Osteoblast (primary cell): Measurements from ENCODE around the gene SYT11. TPM values are rescaled to one million over a fixed set of nuclear protein-coding genes. Genes with fewer than 3 reads are reported as not detected.
"Not testable (repeated sequence)": the region's sequence is repeated elsewhere in the genome, so short reads cannot be mapped to it uniquely, and the experiment has no call there.

Source experiments
- DNase-seq: peaks from one replicate; pipeline ENCODE4 v3.0.0; 2011; ENCODE audit warnings: low spot score, mixed read lengths; ENCODE audit not compliant: insufficient read length; ENCODE audit errors: missing footprints
- H2AFZ ChIP-seq: 2 replicates; pipeline ENCODE4 v1.6.0; 2011; ENCODE audit warnings: mild to moderate bottlenecking, low read length
- H3K27ac ChIP-seq: 2 replicates; pipeline ENCODE4 v1.5.1; 2011; ENCODE audit warnings: mild to moderate bottlenecking, low read depth, low read length, moderate library complexity
- H3K27me3 ChIP-seq: 2 replicates; pipeline ENCODE4 v1.6.0; 2012; ENCODE audit warnings: mild to moderate bottlenecking, control low read depth, inconsistent platforms, low read length, moderate library complexity; ENCODE audit not compliant: insufficient read depth
- H3K36me3 ChIP-seq: 2 replicates; pipeline ENCODE4 v1.5.1; 2011; ENCODE audit warnings: mild to moderate bottlenecking, low read length, control low read depth, moderate library complexity; ENCODE audit not compliant: insufficient read depth
- H3K4me1 ChIP-seq: 2 replicates; pipeline ENCODE4 v1.5.1; 2011; ENCODE audit warnings: mild to moderate bottlenecking, low read length, control low read depth, moderate library complexity; ENCODE audit not compliant: insufficient read depth
- H3K4me2 ChIP-seq: 2 replicates; pipeline ENCODE4 v1.6.0; 2011; ENCODE audit warnings: mild to moderate bottlenecking, low read length; ENCODE audit not compliant: insufficient read depth
- H3K4me3 ChIP-seq: fragments of 200-600 bp; sonication (generic); 3 replicates; pipeline ENCODE4 v1.5.1; 2012; ENCODE audit warnings: mild to moderate bottlenecking, low read length, inconsistent platforms; ENCODE audit not compliant: insufficient read depth
- H3K79me2 ChIP-seq: 2 replicates; pipeline ENCODE4 v1.6.0; 2012; ENCODE audit warnings: mild to moderate bottlenecking, low read length, control low read depth, inconsistent platforms; ENCODE audit not compliant: insufficient read depth
- H3K9me3 ChIP-seq: 2 replicates; pipeline ENCODE4 v1.5.1; 2011; ENCODE audit warnings: low read depth, low read length, control low read depth
- H4K20me1 ChIP-seq: 2 replicates; pipeline ENCODE4 v1.6.0; 2012; ENCODE audit warnings: mild to moderate bottlenecking, low read length, control low read depth; ENCODE audit not compliant: insufficient read depth
- total RNA-seq: library from RNA; depleted of rRNA; stranded (reverse); fragments of >200 nt; gene quantifications from 2 replicates; pipeline ENCODE4 v1.2.3, GENCODE V29; 2012
- TF ChIP-seq, protein P1 (sequence below): IDR thresholded peaks from 2 replicates; pipeline ENCODE4 v1.5.1; 2011; ENCODE audit warnings: mild to moderate bottlenecking, low read depth, low read length, moderate library complexity; ENCODE audit errors: extremely low read depth

Gene SYT11
- total RNA-seq, 1 donor: 33.3 TPM

- Histone ChIP-seq H3K27me3 (no peaks in the 10 kb centered on the region), H3K4me2 (no peak overlapping the region), H3K27ac (no peak overlapping the region), H4K20me1 (peaks cover 24% of the 10 kb centered on the region), H3K79me2 (peaks cover 57% of the 10 kb centered on the region), H3K4me3 (no peak overlapping the region), H2AFZ (no peak overlapping the region), H3K9me3 (no peaks in the 10 kb centered on the region), H3K36me3 (peaks cover 94% of the 10 kb centered on the region), H3K4me1 (peaks cover 9% of the 10 kb centered on the region)
- no peak for DNase-seq
- TF ChIP-seq, protein P1, sequence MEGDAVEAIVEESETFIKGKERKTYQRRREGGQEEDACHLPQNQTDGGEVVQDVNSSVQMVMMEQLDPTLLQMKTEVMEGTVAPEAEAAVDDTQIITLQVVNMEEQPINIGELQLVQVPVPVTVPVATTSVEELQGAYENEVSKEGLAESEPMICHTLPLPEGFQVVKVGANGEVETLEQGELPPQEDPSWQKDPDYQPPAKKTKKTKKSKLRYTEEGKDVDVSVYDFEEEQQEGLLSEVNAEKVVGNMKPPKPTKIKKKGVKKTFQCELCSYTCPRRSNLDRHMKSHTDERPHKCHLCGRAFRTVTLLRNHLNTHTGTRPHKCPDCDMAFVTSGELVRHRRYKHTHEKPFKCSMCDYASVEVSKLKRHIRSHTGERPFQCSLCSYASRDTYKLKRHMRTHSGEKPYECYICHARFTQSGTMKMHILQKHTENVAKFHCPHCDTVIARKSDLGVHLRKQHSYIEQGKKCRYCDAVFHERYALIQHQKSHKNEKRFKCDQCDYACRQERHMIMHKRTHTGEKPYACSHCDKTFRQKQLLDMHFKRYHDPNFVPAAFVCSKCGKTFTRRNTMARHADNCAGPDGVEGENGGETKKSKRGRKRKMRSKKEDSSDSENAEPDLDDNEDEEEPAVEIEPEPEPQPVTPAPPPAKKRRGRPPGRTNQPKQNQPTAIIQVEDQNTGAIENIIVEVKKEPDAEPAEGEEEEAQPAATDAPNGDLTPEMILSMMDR: no peak
These were observed 66.1 kb downstream of the SYT11 start for GRCh38 chr1:155925506-155925905.

DNA sequence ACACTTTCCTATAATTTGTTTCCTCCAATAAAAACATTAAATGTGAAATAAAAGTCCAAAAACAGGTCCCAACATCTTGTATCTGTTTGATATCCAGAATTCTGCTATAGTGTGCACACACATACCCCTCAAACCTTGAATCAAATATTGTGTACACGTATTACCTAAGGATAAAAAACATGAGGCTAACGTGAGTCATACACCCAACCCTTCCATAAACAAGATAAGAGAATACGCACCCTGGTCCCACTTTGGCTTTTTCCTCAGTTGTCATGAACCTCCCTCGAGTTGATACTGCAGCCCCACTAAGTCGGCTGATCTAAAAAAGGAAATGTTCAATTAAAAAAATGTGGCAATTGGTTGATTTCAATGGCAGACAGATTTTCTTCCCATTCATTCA, 69.7 kb downstream of the SYT11 start:
- Histone ChIP-seq H3K4me3 (no peak overlapping the region), H3K36me3 (peaks cover 84% of the 10 kb centered on the region), H2AFZ (no peak overlapping the region), H3K9me3 (no peaks in the 10 kb centered on the region), H3K79me2 (peaks cover 70% of the 10 kb centered on the region), H3K4me1 (peaks cover 30% of the 10 kb centered on the region), H3K27ac (no peak overlapping the region), H4K20me1 (peaks cover 30% of the 10 kb centered on the region), H3K27me3 (no peaks in the 10 kb centered on the region), H3K4me2 (no peak overlapping the region)
- DNase-seq: peak; percentile 31
- TF ChIP-seq, protein P1: no peak

GRCh38 chr1:155930725-155931124, 71.4 kb downstream of the SYT11 start:
- Histone ChIP-seq H3K27ac (peak overlapping the region; percentile 66), H3K4me3 (peak overlapping the region; percentile 51), H3K4me1 (peaks cover 30% of the 10 kb centered on the region), H3K36me3 (peaks cover 71% of the 10 kb centered on the region), H3K4me2 (peak overlapping the region; percentile 83), H3K79me2 (peaks cover 69% of the 10 kb centered on the region), H4K20me1 (peaks cover 30% of the 10 kb centered on the region)
- H3K9me3 ChIP-seq, H2AFZ ChIP-seq, DNase-seq, H3K27me3 ChIP-seq: not testable (repeated sequence)

- TF ChIP-seq, protein P1: no peak
- DNase-seq: peak; percentile 30
- Histone ChIP-seq H3K9me3 (no peaks in the 10 kb centered on the region), H3K27ac (peak overlapping the region; percentile 66), H4K20me1 (peaks cover 30% of the 10 kb centered on the region), H2AFZ (no peak overlapping the region), H3K4me2 (peak overlapping the region; percentile 83), H3K27me3 (no peaks in the 10 kb centered on the region), H3K4me1 (peaks cover 30% of the 10 kb centered on the region), H3K79me2 (peaks cover 68% of the 10 kb centered on the region), H3K36me3 (peaks cover 63% of the 10 kb centered on the region), H3K4me3 (peak overlapping the region; percentile 51)
These were observed 72.1 kb downstream of the SYT11 start for GRCh38 chr1:155931332-155932038.
